ENCODE measurements around the gene SH3RF3. TPM values are rescaled to one million over a fixed set of nuclear protein-coding genes. Genes with fewer than 3 reads are reported as not detected.

Gene SH3RF3
- total and polyA plus RNA-seq, 2 of the 13 experiments (the other 11 are each of a cell fraction or from before 2014, with no cell fraction given): 0.04 TPM; not detected in 1

DNA sequence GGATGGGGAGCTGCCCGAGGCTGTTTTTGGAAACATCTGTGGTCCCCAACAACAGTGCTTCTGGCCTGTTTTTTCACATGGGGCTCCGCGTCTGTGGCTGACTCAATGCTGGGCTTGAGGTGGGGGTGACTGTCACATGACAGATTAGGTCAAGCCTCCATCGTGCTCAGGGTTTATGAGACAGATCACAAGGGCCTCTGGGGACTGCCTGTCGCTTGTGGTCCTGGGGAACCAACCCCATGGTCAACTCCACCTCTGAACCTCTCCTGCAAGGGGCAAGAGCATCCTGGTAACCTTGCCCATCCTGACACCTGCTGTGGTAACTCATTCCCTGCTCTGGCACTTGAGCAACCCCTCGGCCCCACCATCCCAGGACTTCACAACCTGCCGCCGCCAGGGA is 47.6 kb upstream of the SH3RF3 start:
- H3K4me1 ChIP-seq (ENCODE audit: insufficient read depth, low read length): no peaks in the 10 kb centered on the region
- no peak for DNase-seq (ENCODE audit: low spot score)
- FAIRE-seq: no peak
- in situ Hi-C loops (cut with HindIII; ENCODE audit: extremely low pct_ligation_motif_present, low pct_unique_long_range_greater_than_20kb): no loop called here
- H3K9ac ChIP-seq (ENCODE audit: insufficient read depth, low read depth, low read length): no peak overlapping the region
- H4K20me1 ChIP-seq (ENCODE audit: insufficient read depth, low read length): no peaks in the 10 kb centered on the region
- no peak for ATAC-seq
- ChIA-PET POLR2A (no interaction called here), CTCF (ENCODE audit: low intra/inter-chr PET ratio, low total read pairs) (no interaction called here)
- no peak overlapping the region for H3K4me2 ChIP-seq (ENCODE audit: low read depth, low read length)
- intact Hi-C loops (cut with micrococcal nuclease; ENCODE audit: unreplicated experiment): no loop called here
- no peak overlapping the region for H3K4me3 ChIP-seq (replicated peaks in 1 of 3; ENCODE audit: insufficient read depth in 1 of 3, low read depth in 2 of 3, low read length in 3 of 3)
- 0 out of 5 replicates have a peak, but pooled peaks cover 0 to 3% of the 10 kb centered on the region in 2 experiments for H3K27me3 ChIP-seq (ENCODE audit: control insufficient read depth in 1 of 2, insufficient read depth in 2 of 2, low read length in 2 of 2)
- no peaks in the 10 kb centered on the region for H3K36me3 ChIP-seq (replicated peaks in 1 of 2; ENCODE audit: control insufficient read depth in 1 of 2, insufficient read depth in 2 of 2, low read length in 2 of 2)
- no peaks in the 10 kb centered on the region for H3K79me2 ChIP-seq (ENCODE audit: insufficient read depth, low read length)
- H2AFZ ChIP-seq (ENCODE audit: low read length): no peak overlapping the region
- TF ChIP-seq, protein P1, sequence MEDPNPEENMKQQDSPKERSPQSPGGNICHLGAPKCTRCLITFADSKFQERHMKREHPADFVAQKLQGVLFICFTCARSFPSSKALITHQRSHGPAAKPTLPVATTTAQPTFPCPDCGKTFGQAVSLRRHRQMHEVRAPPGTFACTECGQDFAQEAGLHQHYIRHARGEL (CRISPR knock-in tag; IDR thresholded peaks at IDR 0.05): no peak
- TF ChIP-seq, protein P2, sequence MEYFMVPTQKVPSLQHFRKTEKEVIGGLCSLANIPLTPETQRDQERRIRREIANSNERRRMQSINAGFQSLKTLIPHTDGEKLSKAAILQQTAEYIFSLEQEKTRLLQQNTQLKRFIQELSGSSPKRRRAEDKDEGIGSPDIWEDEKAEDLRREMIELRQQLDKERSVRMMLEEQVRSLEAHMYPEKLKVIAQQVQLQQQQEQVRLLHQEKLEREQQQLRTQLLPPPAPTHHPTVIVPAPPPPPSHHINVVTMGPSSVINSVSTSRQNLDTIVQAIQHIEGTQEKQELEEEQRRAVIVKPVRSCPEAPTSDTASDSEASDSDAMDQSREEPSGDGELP (IDR thresholded peaks at IDR 0.05; ENCODE audit: borderline replicate concordance, low read depth): no peak
- TF ChIP-seq, protein P3, sequence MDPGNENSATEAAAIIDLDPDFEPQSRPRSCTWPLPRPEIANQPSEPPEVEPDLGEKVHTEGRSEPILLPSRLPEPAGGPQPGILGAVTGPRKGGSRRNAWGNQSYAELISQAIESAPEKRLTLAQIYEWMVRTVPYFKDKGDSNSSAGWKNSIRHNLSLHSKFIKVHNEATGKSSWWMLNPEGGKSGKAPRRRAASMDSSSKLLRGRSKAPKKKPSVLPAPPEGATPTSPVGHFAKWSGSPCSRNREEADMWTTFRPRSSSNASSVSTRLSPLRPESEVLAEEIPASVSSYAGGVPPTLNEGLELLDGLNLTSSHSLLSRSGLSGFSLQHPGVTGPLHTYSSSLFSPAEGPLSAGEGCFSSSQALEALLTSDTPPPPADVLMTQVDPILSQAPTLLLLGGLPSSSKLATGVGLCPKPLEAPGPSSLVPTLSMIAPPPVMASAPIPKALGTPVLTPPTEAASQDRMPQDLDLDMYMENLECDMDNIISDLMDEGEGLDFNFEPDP (CRISPR knock-in tag; conservative IDR thresholded peaks at IDR 0.05): 0 out of 2 replicates have a peak, but pooled peaks have one; percentile 44
- TF ChIP-seq SRY (CRISPR knock-in tag; IDR thresholded peaks at IDR 0.05) (no peak), IKZF4 (CRISPR knock-in tag; IDR thresholded peaks at IDR 0.05; ENCODE audit: borderline replicate concordance, low read depth, not compliant biosample characterization) (no peak)
- H3K27ac ChIP-seq (ENCODE audit: extremely low read length, insufficient read depth, low read length): no peak overlapping the region
- BruUV-seq (replicated peaks): no TSS peak
- no peaks in the 10 kb centered on the region for H3K9me3 ChIP-seq (ENCODE audit: low read length)
- 42% methylated on average over 5 of the region's 8 CpGs for WGBS (ENCODE audit: low lambda C conversion rate)

DNA sequence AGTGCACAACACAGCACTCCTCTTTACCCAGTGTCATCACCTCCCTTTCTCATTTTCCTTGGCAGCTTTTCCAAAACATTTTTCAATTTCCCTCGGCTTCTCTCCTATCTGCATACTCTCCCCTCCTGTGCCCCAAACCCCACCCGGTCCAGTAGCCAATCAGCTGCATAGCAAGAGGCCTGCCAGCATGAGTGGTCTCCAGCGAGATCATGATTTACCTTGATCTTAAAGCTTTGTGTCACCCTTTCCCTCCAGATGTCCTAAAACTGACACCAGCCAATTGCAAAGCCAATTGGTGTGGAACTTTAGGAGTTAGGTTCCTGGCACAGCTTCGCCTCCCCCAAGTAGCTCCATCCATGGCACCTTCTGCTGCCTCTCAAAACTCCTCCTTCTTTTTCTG is 45.2 kb upstream of the SH3RF3 start:
- no peak for DNase-seq (ENCODE audit: low spot score)
- Histone ChIP-seq H3K4me2 (ENCODE audit: low read depth, low read length) (no peak overlapping the region), H3K9me3 (ENCODE audit: low read length) (no peaks in the 10 kb centered on the region), H3K4me1 (ENCODE audit: insufficient read depth, low read length) (no peaks in the 10 kb centered on the region), H4K20me1 (ENCODE audit: insufficient read depth, low read length) (no peaks in the 10 kb centered on the region), H3K4me3 (replicated peaks in 1 of 3; ENCODE audit: insufficient read depth in 1 of 3, low read depth in 2 of 3, low read length in 3 of 3) (no peak overlapping the region), H3K27ac (ENCODE audit: extremely low read length, insufficient read depth, low read length) (no peak overlapping the region), H3K9ac (ENCODE audit: insufficient read depth, low read depth, low read length) (no peak overlapping the region), H3K79me2 (ENCODE audit: insufficient read depth, low read length) (no peaks in the 10 kb centered on the region), H3K36me3 (replicated peaks in 1 of 2; ENCODE audit: control insufficient read depth in 1 of 2, insufficient read depth in 2 of 2, low read length in 2 of 2) (no peaks in the 10 kb centered on the region), H2AFZ (ENCODE audit: low read length) (no peak overlapping the region), H3K27me3 (ENCODE audit: control insufficient read depth in 1 of 2, insufficient read depth in 2 of 2, low read length in 2 of 2) (0 out of 5 replicates have a peak, but pooled peaks cover 0 to 3% of the 10 kb centered on the region in 2 experiments)
- no TSS peak for BruUV-seq (replicated peaks)
- intact Hi-C loops (cut with micrococcal nuclease; ENCODE audit: unreplicated experiment) (no loop called here), in situ Hi-C loops (cut with HindIII; ENCODE audit: extremely low pct_ligation_motif_present, low pct_unique_long_range_greater_than_20kb) (no loop called here)
- POLR2A ChIA-PET: no interaction called here
- CTCF ChIA-PET (ENCODE audit: low intra/inter-chr PET ratio, low total read pairs): no interaction called here
- no peak for FAIRE-seq
- no peak for ATAC-seq
- WGBS (ENCODE audit: low lambda C conversion rate): 39% methylated on average over 4 of the region's 4 CpGs
- TF ChIP-seq ZNF138 (CRISPR knock-in tag; IDR thresholded peaks at IDR 0.05; ENCODE audit: low read depth) (no peak), ARHGAP35 (CRISPR knock-in tag; IDR thresholded peaks at IDR 0.05; ENCODE audit: borderline replicate concordance) (no peak), TRIM24 (CRISPR knock-in tag; IDR thresholded peaks at IDR 0.05) (no peak)
- TF ChIP-seq, protein P4, sequence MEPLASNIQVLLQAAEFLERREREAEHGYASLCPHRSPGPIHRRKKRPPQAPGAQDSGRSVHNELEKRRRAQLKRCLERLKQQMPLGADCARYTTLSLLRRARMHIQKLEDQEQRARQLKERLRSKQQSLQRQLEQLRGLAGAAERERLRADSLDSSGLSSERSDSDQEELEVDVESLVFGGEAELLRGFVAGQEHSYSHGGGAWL (CRISPR knock-in tag; IDR thresholded peaks at IDR 0.05): no peak
- TF ChIP-seq, protein P5, sequence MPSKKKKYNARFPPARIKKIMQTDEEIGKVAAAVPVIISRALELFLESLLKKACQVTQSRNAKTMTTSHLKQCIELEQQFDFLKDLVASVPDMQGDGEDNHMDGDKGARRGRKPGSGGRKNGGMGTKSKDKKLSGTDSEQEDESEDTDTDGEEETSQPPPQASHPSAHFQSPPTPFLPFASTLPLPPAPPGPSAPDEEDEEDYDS (CRISPR knock-in tag; IDR thresholded peaks at IDR 0.05): no peak
- TF ChIP-seq, protein P6, sequence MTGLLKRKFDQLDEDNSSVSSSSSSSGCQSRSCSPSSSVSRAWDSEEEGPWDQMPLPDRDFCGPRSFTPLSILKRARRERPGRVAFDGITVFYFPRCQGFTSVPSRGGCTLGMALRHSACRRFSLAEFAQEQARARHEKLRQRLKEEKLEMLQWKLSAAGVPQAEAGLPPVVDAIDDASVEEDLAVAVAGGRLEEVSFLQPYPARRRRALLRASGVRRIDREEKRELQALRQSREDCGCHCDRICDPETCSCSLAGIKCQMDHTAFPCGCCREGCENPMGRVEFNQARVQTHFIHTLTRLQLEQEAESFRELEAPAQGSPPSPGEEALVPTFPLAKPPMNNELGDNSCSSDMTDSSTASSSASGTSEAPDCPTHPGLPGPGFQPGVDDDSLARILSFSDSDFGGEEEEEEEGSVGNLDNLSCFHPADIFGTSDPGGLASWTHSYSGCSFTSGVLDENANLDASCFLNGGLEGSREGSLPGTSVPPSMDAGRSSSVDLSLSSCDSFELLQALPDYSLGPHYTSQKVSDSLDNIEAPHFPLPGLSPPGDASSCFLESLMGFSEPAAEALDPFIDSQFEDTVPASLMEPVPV (CRISPR knock-in tag; IDR thresholded peaks at IDR 0.05): no peak
